GM18861 (cell line): Measurements from ENCODE around the gene GIPC1.

Experiments used
- ATAC-seq: cut with Tn5 transposase; IDR thresholded peaks from one replicate; pipeline ENCODE4 v1.9.1; 2021; ENCODE audit not compliant: unreplicated experiment

The GIPC1 gene

GRCh38 chr19:14439014-14439413 lies 56.9 kb downstream of the GIPC1 start:
- no peak for ATAC-seq

DNA sequence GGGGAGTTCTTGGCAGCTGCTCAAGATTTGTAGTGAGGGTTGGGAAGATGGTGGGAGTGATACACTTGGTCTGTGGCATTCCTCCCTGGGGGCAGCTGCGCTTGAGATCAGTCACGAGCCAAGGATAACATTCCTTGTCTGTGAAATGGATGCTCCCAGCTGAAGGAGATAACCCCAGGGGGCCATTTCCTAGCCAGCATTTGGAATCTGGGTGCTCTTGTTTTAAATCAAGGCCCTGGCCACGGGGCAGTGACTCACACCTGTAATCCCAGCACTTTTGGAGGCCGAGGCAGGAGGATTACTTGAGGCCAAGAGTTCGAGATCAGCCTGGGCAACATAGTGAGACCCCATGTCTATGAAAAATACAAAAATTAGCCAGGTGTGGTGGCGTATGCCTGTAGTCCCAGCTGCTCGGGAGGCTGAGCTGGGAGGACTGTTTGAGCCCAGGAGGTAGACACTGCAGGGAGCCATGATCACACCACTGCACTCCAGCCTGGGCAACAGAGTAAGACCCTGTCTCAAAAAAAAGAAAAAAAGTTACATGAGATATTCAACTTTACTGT lies 58.3 kb downstream of the GIPC1 start:
- ATAC-seq, result no peak

GRCh38 chr19:14435320-14436050 lies 60.4 kb downstream of the GIPC1 start:
- ATAC-seq, result no peak

- no peak for ATAC-seq
These were observed 61.2 kb downstream of the GIPC1 start for GRCh38 chr19:14434543-14435319.

GRCh38 chr19:14433554-14434501 lies 62.1 kb downstream of the GIPC1 start:
- ATAC-seq, result no peak

GRCh38 chr19:14432791-14433553 lies 63.0 kb downstream of the GIPC1 start, which contains the start of gene PKN1:
Gene PKN1, plus strand, starts transcription at chr19:14433306. Its CDS starts 216 bp downstream, at chr19:14433522.
- no peak for ATAC-seq

GRCh38 chr19:14430712-14431111 lies 65.2 kb downstream of the GIPC1 start:
- no peak for ATAC-seq

GRCh38 chr19:14428882-14429416 lies 67.0 kb downstream of the GIPC1 start:
- no peak for ATAC-seq
